Trophoblast cell (in vitro differentiated cells and primary cell): ENCODE data around the gene ATN1.

ENCODE experiments used
- DNase-seq, 2 donors: peaks; one replicate each; pipeline ENCODE4 v3.0.0-alpha.2; 2016
- H2AFZ ChIP-seq: 2 replicates; pipeline ENCODE4 v1.6.1; 2013; ENCODE audit warnings: low read length, moderate library complexity, mild to moderate bottlenecking; ENCODE audit not compliant: insufficient read depth, poor library complexity
- H2AK5ac ChIP-seq: 2 replicates; pipeline ENCODE4 v1.6.1; 2013; ENCODE audit warnings: mild to moderate bottlenecking, low read length
- H2BK120ac ChIP-seq: 2 replicates; pipeline ENCODE4 v1.6.1; 2013; ENCODE audit warnings: low read length, mild to moderate bottlenecking, moderate library complexity; ENCODE audit not compliant: insufficient read depth, poor library complexity
- H2BK12ac ChIP-seq: 2 replicates; pipeline ENCODE4 v1.6.1; 2013; ENCODE audit warnings: mild to moderate bottlenecking, low read length, moderate library complexity
- H2BK5ac ChIP-seq: 2 replicates; pipeline ENCODE4 v1.6.1; 2013; ENCODE audit warnings: low read length, low read depth, moderate library complexity, mild to moderate bottlenecking; ENCODE audit not compliant: poor library complexity
- H3K14ac ChIP-seq: 2 replicates; pipeline ENCODE4 v1.6.1; 2013; ENCODE audit warnings: mild to moderate bottlenecking, low read length
- H3K18ac ChIP-seq: 2 replicates; pipeline ENCODE4 v1.6.1; 2013; ENCODE audit warnings: mild to moderate bottlenecking, low read length
- H3K23ac ChIP-seq: 2 replicates; pipeline ENCODE4 v1.6.1; 2013; ENCODE audit warnings: low read length
- H3K27ac ChIP-seq: 2 replicates; pipeline ENCODE4 v1.5.1; 2013; ENCODE audit warnings: low read depth, mild to moderate bottlenecking, inconsistent platforms, low read length, moderate library complexity
- H3K27me3 ChIP-seq: 2 replicates; pipeline ENCODE4 v1.6.1; 2013; ENCODE audit warnings: inconsistent platforms, mild to moderate bottlenecking, low read length, moderate library complexity; ENCODE audit not compliant: insufficient read depth
- H3K36me3 ChIP-seq, 2 experiments: 1 replicate in 1 of 2; 2 replicates in 1 of 2; pipeline ENCODE4 v1.6.1; 2013; ENCODE audit warnings: low read length in 2 of 2, mild to moderate bottlenecking in 2 of 2, moderate library complexity in 1 of 2; ENCODE audit not compliant: insufficient read depth in 2 of 2, control insufficient read depth in 1 of 2
- H3K4ac ChIP-seq: 2 replicates; pipeline ENCODE4 v1.6.1; 2013; ENCODE audit warnings: low read depth, mild to moderate bottlenecking, low read length, moderate library complexity
- H3K4me1 ChIP-seq, 2 experiments: 1 replicate in 1 of 2; 2 replicates in 1 of 2; pipeline ENCODE4 v1.6.1; 2013; ENCODE audit warnings: low read length in 2 of 2, mild to moderate bottlenecking in 2 of 2, moderate library complexity in 1 of 2; ENCODE audit not compliant: insufficient read depth in 2 of 2, control insufficient read depth in 1 of 2
- H3K4me2 ChIP-seq: 2 replicates; pipeline ENCODE4 v1.6.1; 2013; ENCODE audit warnings: inconsistent platforms, mild to moderate bottlenecking, low read length, moderate library complexity
- H3K4me3 ChIP-seq: 2 replicates; pipeline ENCODE4 v1.5.1; 2013; ENCODE audit warnings: mild to moderate bottlenecking, low read depth, low read length, inconsistent platforms
- H3K79me1 ChIP-seq: one replicate; pipeline ENCODE4 v1.6.1; 2013; ENCODE audit warnings: low read length
- H3K79me2 ChIP-seq: 2 replicates; pipeline ENCODE4 v1.6.1; 2013; ENCODE audit warnings: low read length, mild to moderate bottlenecking; ENCODE audit not compliant: control insufficient read depth, insufficient read depth, poor library complexity
- H3K9ac ChIP-seq: 2 replicates; pipeline ENCODE4 v1.6.1; 2013; ENCODE audit warnings: mild to moderate bottlenecking, low read length
- H3K9me3 ChIP-seq: 2 replicates; pipeline ENCODE4 v1.6.1; 2013; ENCODE audit warnings: low read depth, mild to moderate bottlenecking, control low read depth, inconsistent platforms, low read length; ENCODE audit not compliant: insufficient read depth
- H4K12ac ChIP-seq: 2 replicates; pipeline ENCODE4 v1.6.1; 2013; ENCODE audit warnings: low read depth, mild to moderate bottlenecking, low read length, moderate library complexity
- H4K8ac ChIP-seq: 2 replicates; pipeline ENCODE4 v1.6.1; 2013; ENCODE audit warnings: low read depth, mild to moderate bottlenecking, low read length, moderate library complexity
- H4K91ac ChIP-seq: one replicate; pipeline ENCODE4 v1.6.1; 2013; ENCODE audit warnings: low read depth, mild to moderate bottlenecking, low read length, moderate library complexity
- WGBS: extraction: QIAGEN DNeasy Blood & Tissue Kit; methylation state at CpG from one replicate; pipeline ENCODE4 v1.1.7; 2013; ENCODE audit warnings: missing lambda C conversion rate; ENCODE audit not compliant: insufficient read length, insufficient coverage; ENCODE audit errors: extremely low coverage; 5-methylcytosine and 5-hydroxymethylcytosine counted together

The ATN1 gene

GRCh38 chr12:6980075-6980474, 52.3 kb downstream of the ATN1 start:
- H3K27ac ChIP-seq = no peak overlapping the region
- H4K12ac ChIP-seq = no peak overlapping the region
- no peak overlapping the region for H2AK5ac ChIP-seq
- H2BK5ac ChIP-seq = no peak overlapping the region
- no peak overlapping the region for H3K9ac ChIP-seq
- H3K79me2 ChIP-seq = no peaks in the 10 kb centered on the region
- H2BK12ac ChIP-seq = no peak overlapping the region
- no peak overlapping the region for H2AFZ ChIP-seq
- H3K79me1 ChIP-seq = no peaks in the 10 kb centered on the region
- H3K9me3 ChIP-seq = no peaks in the 10 kb centered on the region
- no peak overlapping the region for H2BK120ac ChIP-seq
- no peak overlapping the region for H3K18ac ChIP-seq
- H4K8ac ChIP-seq = no peak overlapping the region
- peaks cover 39 to 58% of the 10 kb centered on the region in 2 experiments for H3K36me3 ChIP-seq
- no peak overlapping the region for H3K14ac ChIP-seq
- no peak overlapping the region for H4K91ac ChIP-seq
- no peak overlapping the region for H3K4me3 ChIP-seq
- DNase-seq = no peak
- no peak overlapping the region for H3K4ac ChIP-seq
- no peak overlapping the region for H3K4me2 ChIP-seq
- no peaks in the 10 kb centered on the region for H3K27me3 ChIP-seq
- no peak overlapping the region for H3K23ac ChIP-seq
- peaks cover 8 to 14% of the 10 kb centered on the region in 2 experiments for H3K4me1 ChIP-seq
- WGBS = no CpG with 5 or more reads among the region's 4 CpGs

GRCh38 chr12:6980740-6981139, 53.0 kb downstream of the ATN1 start:
- no peak overlapping the region for H3K4me2 ChIP-seq
- peaks cover 37 to 51% of the 10 kb centered on the region in 2 experiments for H3K36me3 ChIP-seq
- no peak overlapping the region for H3K27ac ChIP-seq
- H3K9me3 ChIP-seq = no peaks in the 10 kb centered on the region
- H2AK5ac ChIP-seq = no peak overlapping the region
- H4K91ac ChIP-seq = no peak overlapping the region
- no peak overlapping the region for H3K4me3 ChIP-seq
- H3K4ac ChIP-seq = no peak overlapping the region
- H3K27me3 ChIP-seq = no peaks in the 10 kb centered on the region
- H2BK12ac ChIP-seq = no peak overlapping the region
- peaks cover 2 to 8% of the 10 kb centered on the region in 2 experiments for H3K4me1 ChIP-seq
- H4K8ac ChIP-seq = no peak overlapping the region
- DNase-seq = peak in 1 of 2 donors; percentile 54
- no peak overlapping the region for H3K14ac ChIP-seq
- no peaks in the 10 kb centered on the region for H3K79me1 ChIP-seq
- no peak overlapping the region for H3K9ac ChIP-seq
- H2BK5ac ChIP-seq = no peak overlapping the region
- H3K79me2 ChIP-seq = no peaks in the 10 kb centered on the region
- H2BK120ac ChIP-seq = no peak overlapping the region
- H4K12ac ChIP-seq = no peak overlapping the region
- no peak overlapping the region for H3K18ac ChIP-seq
- no peak overlapping the region for H2AFZ ChIP-seq
- H3K23ac ChIP-seq = no peak overlapping the region

GRCh38 chr12:6981152-6982052, 53.6 kb downstream of the ATN1 start:
- H2AFZ ChIP-seq = no peak overlapping the region
- no peak overlapping the region for H3K9ac ChIP-seq

GRCh38 chr12:6982532-6982931, 54.8 kb downstream of the ATN1 start:
- H3K27ac ChIP-seq = no peak overlapping the region

More at GRCh38 chr12:6981152-6982052, 53.6 kb downstream of the ATN1 start:
- H2AK5ac ChIP-seq = no peak overlapping the region
- H2BK120ac ChIP-seq = no peak overlapping the region
- no CpG with 5 or more reads among the region's 10 CpGs for WGBS
- H3K23ac ChIP-seq = no peak overlapping the region
- no peaks in the 10 kb centered on the region for H3K79me2 ChIP-seq
- H3K4ac ChIP-seq = no peak overlapping the region
- H3K18ac ChIP-seq = no peak overlapping the region
- no peak overlapping the region for H3K4me2 ChIP-seq
- H3K27me3 ChIP-seq = no peaks in the 10 kb centered on the region
- H4K12ac ChIP-seq = no peak overlapping the region
- no peaks in the 10 kb centered on the region for H3K79me1 ChIP-seq
- no peak overlapping the region for H3K4me3 ChIP-seq
- peaks cover 32 to 44% of the 10 kb centered on the region in 2 experiments for H3K36me3 ChIP-seq
- no peak overlapping the region for H4K8ac ChIP-seq
- DNase-seq = no peak
- H3K9me3 ChIP-seq = no peaks in the 10 kb centered on the region
- H3K14ac ChIP-seq = no peak overlapping the region
- no peak overlapping the region for H4K91ac ChIP-seq
- H3K27ac ChIP-seq = no peak overlapping the region
- peaks cover 0 to 7% of the 10 kb centered on the region in 2 experiments for H3K4me1 ChIP-seq
- H2BK12ac ChIP-seq = no peak overlapping the region
- no peak overlapping the region for H2BK5ac ChIP-seq

More at GRCh38 chr12:6982532-6982931, 54.8 kb downstream of the ATN1 start:
- no peak overlapping the region for H2AFZ ChIP-seq
- H2AK5ac ChIP-seq = no peak overlapping the region
- no peak overlapping the region for H4K8ac ChIP-seq
- H3K79me1 ChIP-seq = no peaks in the 10 kb centered on the region
- no peaks in the 10 kb centered on the region for H3K79me2 ChIP-seq
- H3K36me3 ChIP-seq = peaks cover 23 to 35% of the 10 kb centered on the region in 2 experiments
- no peak overlapping the region for H3K9ac ChIP-seq
- no peak overlapping the region for H2BK12ac ChIP-seq
- H3K18ac ChIP-seq = no peak overlapping the region
- no peak overlapping the region for H3K4me2 ChIP-seq
- no peaks in the 10 kb centered on the region for H3K9me3 ChIP-seq
- H4K91ac ChIP-seq = no peak overlapping the region
- no peak for DNase-seq
- no peak overlapping the region for H3K14ac ChIP-seq
- no peak overlapping the region for H3K23ac ChIP-seq
- no peaks in the 10 kb centered on the region for H3K27me3 ChIP-seq
- no peak overlapping the region for H3K4me3 ChIP-seq
- H2BK5ac ChIP-seq = no peak overlapping the region
- no CpG with 5 or more reads among the region's 7 CpGs for WGBS
- peaks cover 0 to 7% of the 10 kb centered on the region in 2 experiments for H3K4me1 ChIP-seq
- H3K4ac ChIP-seq = no peak overlapping the region
- H4K12ac ChIP-seq = no peak overlapping the region
- H2BK120ac ChIP-seq = no peak overlapping the region
